Skeletal muscle tissue (tissue), 3 donors: ENCODE results near the gene MTCL3.

Source experiments
- H3K27ac ChIP-seq: one replicate; pipeline ENCODE4 v1.7.0; 2013; ENCODE audit warnings: mild to moderate bottlenecking, low read depth, low read length, inconsistent platforms
- H3K27me3 ChIP-seq, 3 donors: one replicate each; pipeline ENCODE4 v1.7.0; 2013; ENCODE audit warnings: low read length in 3 of 3; ENCODE audit not compliant: control insufficient read depth in 3 of 3, insufficient read depth in 3 of 3
- H3K36me3 ChIP-seq, 3 donors: one replicate each; pipeline ENCODE4 v1.7.0; 2013; ENCODE audit warnings: low read length in 3 of 3; ENCODE audit not compliant: control insufficient read depth in 3 of 3, insufficient read depth in 3 of 3
- H3K4me1 ChIP-seq, 3 donors: one replicate each; pipeline ENCODE4 v1.7.0; 2013; ENCODE audit warnings: low read length in 3 of 3, mild to moderate bottlenecking in 3 of 3; ENCODE audit not compliant: control insufficient read depth in 3 of 3, insufficient read depth in 3 of 3
- H3K4me3 ChIP-seq, 3 donors: one replicate each; pipeline ENCODE4 v1.7.0; 2013; ENCODE audit warnings: low read length in 3 of 3
- H3K9ac ChIP-seq, 3 donors: one replicate each; pipeline ENCODE4 v1.7.0; 2013; ENCODE audit warnings: low read length in 3 of 3, mild to moderate bottlenecking in 3 of 3, moderate library complexity in 2 of 3, low read depth in 1 of 3
- H3K9me3 ChIP-seq, 3 donors: one replicate each; pipeline ENCODE4 v1.7.0; 2013; ENCODE audit warnings: low read length in 3 of 3; ENCODE audit not compliant: control insufficient read depth in 3 of 3
- donor health status: Osteomylitis.

The MTCL3 gene

DNA sequence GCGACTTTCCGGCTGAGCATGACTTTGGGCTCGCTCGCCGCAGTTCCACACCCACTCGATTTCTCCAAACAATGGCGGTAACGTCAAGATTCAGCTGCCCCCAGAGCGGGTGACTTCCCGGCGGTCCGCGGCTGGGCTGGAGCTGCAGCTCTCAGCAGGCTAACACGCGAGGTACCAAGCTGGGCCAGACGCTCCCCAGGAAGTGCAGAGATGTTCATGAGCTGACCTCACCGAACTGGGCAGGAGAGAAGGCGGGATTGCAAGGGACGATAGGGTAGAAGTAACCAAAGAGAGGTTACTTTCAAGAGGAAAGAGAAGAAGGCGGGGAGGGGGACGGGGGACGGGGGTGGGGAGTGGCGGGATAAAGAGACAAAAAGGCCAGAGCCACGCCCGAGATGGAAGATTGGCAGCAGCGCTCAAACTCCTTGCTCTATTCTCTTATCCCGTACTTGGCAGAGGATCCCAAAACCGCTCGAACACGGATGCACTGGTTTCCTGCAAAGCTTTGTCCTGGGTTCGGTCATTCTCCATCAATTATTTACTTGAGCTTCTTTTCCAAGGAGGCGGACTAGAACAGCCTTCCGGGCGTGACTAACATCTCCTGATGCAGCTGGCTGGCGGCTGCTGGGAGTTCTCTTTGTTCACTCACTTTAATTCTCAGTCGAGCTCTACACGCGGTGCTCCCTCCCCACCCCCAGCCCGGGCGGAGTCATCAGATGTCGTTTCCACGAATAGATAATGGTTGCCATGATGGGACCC is at the start of gene MTCL3:
TSS of gene MTCL3 (minus strand) at position 626 of the 759 bp plus-strand sequence.
- no peaks in the 10 kb centered on the region for H3K36me3 ChIP-seq
- H3K4me1 ChIP-seq, result peaks cover 15 to 19% (median 15%) of the 10 kb centered on the region in 3 donors
- H3K9ac ChIP-seq, result no peak within 1 kb of the TSS
- no peaks in the 10 kb centered on the region for H3K9me3 ChIP-seq
- H3K27ac ChIP-seq, result no peak within 1 kb of the TSS
- no peak within 1 kb of the TSS for H3K4me3 ChIP-seq
- peaks cover 20 to 49% (median 35%) of the 10 kb centered on the region in 3 donors for H3K27me3 ChIP-seq

DNA sequence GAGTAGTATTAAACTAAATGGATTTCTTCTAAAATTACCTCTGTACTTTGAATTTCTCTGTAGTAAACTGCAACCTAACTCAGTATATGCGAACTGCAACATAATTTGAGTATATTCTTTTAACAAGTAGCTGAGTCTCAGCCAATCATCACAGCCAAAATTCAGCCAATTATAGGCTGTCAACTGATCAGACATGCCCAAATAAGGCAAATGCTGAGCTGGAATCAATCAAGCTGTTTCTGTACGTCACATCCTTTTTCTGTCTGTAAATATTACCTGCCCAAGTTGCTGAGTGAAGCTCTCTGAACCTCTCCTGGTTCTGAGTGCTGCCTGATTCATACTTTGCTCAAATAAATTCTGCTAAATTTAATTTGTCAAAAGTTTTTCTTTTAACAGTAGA is 48.3 kb upstream of the MTCL3 start:
- Histone ChIP-seq H3K36me3 (no peaks in the 10 kb centered on the region), H3K27me3 (no peaks in the 10 kb centered on the region), H3K4me3 (no peak overlapping the region), H3K9me3 (no peaks in the 10 kb centered on the region), H3K27ac (no peak overlapping the region), H3K9ac (no peak overlapping the region), H3K4me1 (no peaks in the 10 kb centered on the region)

DNA sequence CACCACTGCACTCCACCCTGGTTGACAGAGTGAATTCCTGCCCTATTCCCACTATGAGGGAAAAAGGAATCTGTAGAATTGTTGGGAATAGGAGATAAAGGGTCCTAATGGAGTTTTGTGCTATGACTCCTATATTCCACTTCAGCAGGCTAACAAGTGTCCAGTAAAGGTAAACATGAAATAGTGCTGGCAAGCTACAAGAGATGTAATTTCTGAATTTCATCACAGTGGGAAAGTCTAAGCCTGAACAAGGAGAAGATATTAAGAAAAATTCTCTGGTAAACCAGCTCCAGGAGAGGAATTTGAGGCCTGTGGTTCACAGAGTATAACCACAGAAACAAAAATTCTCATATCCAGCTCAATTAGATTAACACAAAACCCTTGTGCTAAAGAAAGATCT is 47.5 kb upstream of the MTCL3 start:
- Histone ChIP-seq H3K9me3 (no peaks in the 10 kb centered on the region), H3K4me3 (no peak overlapping the region), H3K4me1 (no peaks in the 10 kb centered on the region), H3K27me3 (no peaks in the 10 kb centered on the region), H3K9ac (no peak overlapping the region), H3K27ac (no peak overlapping the region), H3K36me3 (no peaks in the 10 kb centered on the region)

GRCh38 chr6:127566119-127566518 is 47.0 kb upstream of the MTCL3 start:
- Histone ChIP-seq H3K27ac (no peak overlapping the region), H3K9me3 (no peaks in the 10 kb centered on the region), H3K36me3 (no peaks in the 10 kb centered on the region), H3K4me1 (no peaks in the 10 kb centered on the region), H3K9ac (no peak overlapping the region), H3K27me3 (no peaks in the 10 kb centered on the region), H3K4me3 (no peak overlapping the region)

DNA sequence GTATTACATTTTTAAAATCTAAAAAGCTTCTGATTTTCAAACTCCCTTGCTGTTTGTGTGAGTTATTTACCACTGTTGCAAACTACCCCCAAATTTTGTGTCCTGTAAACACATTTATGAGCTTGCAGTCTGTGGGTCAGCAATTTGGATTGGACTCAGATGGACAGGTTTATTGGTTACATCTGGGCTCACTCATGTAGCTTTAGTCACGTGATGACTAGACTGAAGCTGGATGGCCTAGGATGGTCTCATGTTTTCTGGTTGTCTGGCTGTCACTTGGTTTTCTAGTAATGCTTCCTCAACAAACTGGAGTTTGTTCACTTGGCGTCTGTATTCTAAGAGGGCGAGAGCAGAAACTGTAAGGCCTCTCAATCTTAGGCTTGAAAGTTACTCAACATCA is 45.6 kb upstream of the MTCL3 start:
- H3K4me1 ChIP-seq, result no peaks in the 10 kb centered on the region
- H3K36me3 ChIP-seq, result no peaks in the 10 kb centered on the region
- H3K4me3 ChIP-seq, result no peak overlapping the region
- H3K9ac ChIP-seq, result no peak overlapping the region
- H3K27ac ChIP-seq, result no peak overlapping the region
- H3K9me3 ChIP-seq, result no peaks in the 10 kb centered on the region
- H3K27me3 ChIP-seq, result no peaks in the 10 kb centered on the region

DNA sequence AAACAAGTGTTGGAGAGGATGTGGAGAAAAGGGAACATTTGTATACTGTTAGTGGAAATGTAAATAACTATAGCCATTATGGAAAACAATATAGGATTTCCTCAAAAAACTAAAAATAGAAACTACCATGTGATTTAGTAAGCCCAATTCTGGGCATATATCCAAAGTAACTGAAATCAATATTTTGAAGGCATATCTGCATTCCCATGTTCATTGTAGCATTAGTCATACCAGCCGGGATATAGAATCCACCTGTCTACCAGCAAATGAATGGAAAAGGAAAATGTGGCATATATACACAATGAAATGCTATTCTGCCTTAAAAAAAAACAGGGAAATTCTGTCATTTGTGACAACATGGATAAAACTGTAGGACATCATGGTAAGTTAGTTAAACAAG is 42.5 kb upstream of the MTCL3 start:
- H3K9me3 ChIP-seq, result no peaks in the 10 kb centered on the region
- H3K27me3 ChIP-seq, result no peaks in the 10 kb centered on the region
- H3K4me1 ChIP-seq, result no peaks in the 10 kb centered on the region
- no peaks in the 10 kb centered on the region for H3K36me3 ChIP-seq
- H3K4me3 ChIP-seq, result no peak overlapping the region
- no peak overlapping the region for H3K9ac ChIP-seq
- no peak overlapping the region for H3K27ac ChIP-seq

- H3K9ac ChIP-seq, result no peak overlapping the region
- H3K4me3 ChIP-seq, result no peak overlapping the region
- no peaks in the 10 kb centered on the region for H3K27me3 ChIP-seq
- H3K9me3 ChIP-seq, result no peaks in the 10 kb centered on the region
- H3K4me1 ChIP-seq, result no peaks in the 10 kb centered on the region
- no peaks in the 10 kb centered on the region for H3K36me3 ChIP-seq
- H3K27ac ChIP-seq, result no peak overlapping the region
Observed at GRCh38 chr6:127554435-127555006, 35.4 kb upstream of the MTCL3 start.

- no peak overlapping the region for H3K4me3 ChIP-seq
- no peaks in the 10 kb centered on the region for H3K4me1 ChIP-seq
- H3K36me3 ChIP-seq, result no peaks in the 10 kb centered on the region
- no peaks in the 10 kb centered on the region for H3K27me3 ChIP-seq
- H3K27ac ChIP-seq, result no peak overlapping the region
- H3K9ac ChIP-seq, result no peak overlapping the region
- no peaks in the 10 kb centered on the region for H3K9me3 ChIP-seq
Observed at GRCh38 chr6:127550403-127550802, 31.3 kb upstream of the MTCL3 start.

GRCh38 chr6:127547904-127548649 is 28.9 kb upstream of the MTCL3 start:
- Histone ChIP-seq H3K4me1 (no peaks in the 10 kb centered on the region), H3K4me3 (no peak overlapping the region), H3K27me3 (no peaks in the 10 kb centered on the region), H3K27ac (no peak overlapping the region), H3K36me3 (no peaks in the 10 kb centered on the region), H3K9ac (no peak overlapping the region), H3K9me3 (no peaks in the 10 kb centered on the region)

GRCh38 chr6:127547215-127547614 is 28.1 kb upstream of the MTCL3 start:
- Histone ChIP-seq H3K9me3 (no peaks in the 10 kb centered on the region), H3K4me1 (no peaks in the 10 kb centered on the region), H3K27me3 (no peaks in the 10 kb centered on the region), H3K4me3 (no peak overlapping the region), H3K9ac (no peak overlapping the region), H3K27ac (no peak overlapping the region), H3K36me3 (no peaks in the 10 kb centered on the region)
